RWPE2 (cell line): Measurements from ENCODE around the gene RASA2.

Experiments
- ATAC-seq: fragments of 200-7000 bp; cut with Tn5 transposase; 3 replicates; pipeline ENCODE4 v1.9.1; 2021; ENCODE audit warnings: low read depth
- DNase-seq: peaks from one replicate; pipeline ENCODE4 v3.0.0-alpha.2; 2020; ENCODE audit warnings: low spot score
- H3K27ac ChIP-seq: fragments of 450-650 bp; 2 replicates; pipeline ENCODE4 v1.5.1; 2017; ENCODE audit warnings: mild to moderate bottlenecking; ENCODE audit not compliant: poor library complexity, severe bottlenecking
- H3K27me3 ChIP-seq: fragments of 250-450 bp; sonication (Bioruptor Pico); 2 replicates; pipeline ENCODE4 v1.5.1; 2021; ENCODE audit warnings: mild to moderate bottlenecking, moderate library complexity; ENCODE audit not compliant: insufficient read depth, poor library complexity, severe bottlenecking
- H3K36me3 ChIP-seq: fragments of 250-450 bp; sonication (Bioruptor Pico); 2 replicates; pipeline ENCODE4 v1.5.1; 2020; ENCODE audit warnings: low read depth, mild to moderate bottlenecking, moderate library complexity
- H3K4me1 ChIP-seq: fragments of 250-450 bp; sonication (Bioruptor Pico); 2 replicates; pipeline ENCODE4 v1.5.1; 2021; ENCODE audit warnings: mild to moderate bottlenecking, moderate library complexity; ENCODE audit not compliant: insufficient read depth, poor library complexity, severe bottlenecking
- H3K4me3 ChIP-seq: fragments of 250-450 bp; sonication (Bioruptor Pico); 2 replicates; pipeline ENCODE4 v1.5.1; 2021; ENCODE audit warnings: mild to moderate bottlenecking, moderate library complexity; ENCODE audit not compliant: severe bottlenecking
- H3K9me3 ChIP-seq: fragments of 250-450 bp; sonication (Bioruptor Pico); 2 replicates; pipeline ENCODE4 v1.5.1; 2021; ENCODE audit warnings: mild to moderate bottlenecking, moderate library complexity; ENCODE audit not compliant: severe bottlenecking
- CTCF ChIP-seq: fragments of 450-650 bp; IDR thresholded peaks from one replicate; pipeline ENCODE4 v1.5.1; 2017; ENCODE audit warnings: mild to moderate bottlenecking, moderate library complexity; ENCODE audit not compliant: poor library complexity, severe bottlenecking

RASA2 gene

GRCh38 chr3:141610939-141611338 lies 124.1 kb downstream of the RASA2 start:
- Histone ChIP-seq H3K36me3 (peaks cover 62% of the 10 kb centered on the region), H3K27me3 (no peaks in the 10 kb centered on the region), H3K4me3 (no peak overlapping the region), H3K9me3 (no peaks in the 10 kb centered on the region), H3K27ac (no peak overlapping the region), H3K4me1 (no peaks in the 10 kb centered on the region)
- ATAC-seq (no peak), DNase-seq (no peak)
- no peak for TF ChIP-seq CTCF

- Histone ChIP-seq H3K27me3 (no peaks in the 10 kb centered on the region), H3K27ac (no peak overlapping the region), H3K36me3 (peaks cover 4% of the 10 kb centered on the region), H3K4me3 (no peak overlapping the region), H3K9me3 (no peaks in the 10 kb centered on the region), H3K4me1 (no peaks in the 10 kb centered on the region)
- TF ChIP-seq CTCF, result no peak
- DNase-seq, result no peak
- ATAC-seq, result no peak; the same call in 2 of the 3 replicates
Measured at GRCh38 chr3:141618103-141618910, 131.5 kb downstream of the RASA2 start.

- H3K4me1 ChIP-seq, result no peaks in the 10 kb centered on the region
- peaks cover 4% of the 10 kb centered on the region; the same call in 1 of the 2 replicates for H3K36me3 ChIP-seq
- H3K27me3 ChIP-seq, result no peaks in the 10 kb centered on the region
- TF ChIP-seq CTCF, result no peak
- ATAC-seq (no peak), DNase-seq (no peak)
- H3K4me3 ChIP-seq, result no peak overlapping the region
- no peaks in the 10 kb centered on the region for H3K9me3 ChIP-seq
- H3K27ac ChIP-seq, result no peak overlapping the region
Measured at GRCh38 chr3:141618938-141619337, 132.1 kb downstream of the RASA2 start.

GRCh38 chr3:141619450-141619849 lies 132.6 kb downstream of the RASA2 start:
- no peaks in the 10 kb centered on the region for H3K27me3 ChIP-seq
- no peaks in the 10 kb centered on the region for H3K9me3 ChIP-seq
- no peak overlapping the region for H3K4me3 ChIP-seq
- DNase-seq, result no peak
- H3K27ac ChIP-seq, result no peak overlapping the region
- ATAC-seq, result no peak
- TF ChIP-seq CTCF, result no peak
- no peaks in the 10 kb centered on the region for H3K4me1 ChIP-seq
- peaks cover 4% of the 10 kb centered on the region; the same call in 1 of the 2 replicates for H3K36me3 ChIP-seq

- no peaks in the 10 kb centered on the region for H3K27me3 ChIP-seq
- H3K4me1 ChIP-seq, result no peaks in the 10 kb centered on the region
- no peaks in the 10 kb centered on the region for H3K9me3 ChIP-seq
- no peak for TF ChIP-seq CTCF
- no peak overlapping the region for H3K27ac ChIP-seq
- DNase-seq, result no peak
- H3K4me3 ChIP-seq, result no peak overlapping the region
- no peaks in the 10 kb centered on the region for H3K36me3 ChIP-seq
- ATAC-seq, result no peak
Measured at GRCh38 chr3:141623691-141624090, 136.9 kb downstream of the RASA2 start.
